Heart left ventricle (tissue), 13 donors: ENCODE data around the gene IL1R2.

ENCODE experiments used
- CTCF ChIP-seq, 12 donors: fragments of 200-600 bp; sonication (generic) in 4 of 12; IDR thresholded peaks; one replicate each; pipeline versions ENCODE4 v1.5.0 to v1.8.0; 2018 to 2022; ENCODE audit warnings: antibody characterized with exemption in 12 of 12, mild to moderate bottlenecking in 5 of 12
- POLR2A ChIP-seq, 2 donors: fragments of 450-650 bp; IDR thresholded peaks; one replicate each; pipeline ENCODE4 v1.6.1; 2017; ENCODE audit warnings: antibody characterized with exemption in 2 of 2, mild to moderate bottlenecking in 2 of 2, moderate library complexity in 2 of 2
- donor health status: ischemic (EF 13 %, LVEDD 7.1; RV severe dilation, severe dysfunction).
- donor health status: DM: no; HTN: yes; CAD: no.
- donor health status: DM: no; HTN: no; CAD: no.
- donor health status: ischemic (EF 25% LVEDD 6.9; RV normal size, moderate dysfunction).
- donor health status: ischemic (EF 25% LVEDD 5.7; RV mildly dilated, moderate dysfunction).
- donor health status: ischemic (EF 35%, LVEDD 5.7; RV mildly dilated, moderate dysfunction).
- donor health status: nonischemic (EF 11% LVEDD 7.7; RV severe dilation, severe dysfunction).
- donor health status: DM: yes; HTN: yes; CAD: no.
- donor health status: PGD.
- donor health status: ischemic (EF 29% LVEDD 5.4; RV normal size, mild dysfunction).
- donor health status: nonischemic (EF 23%, LVEDD 6.1; RV moderate dilation, normal function).

GRCh38 chr2:101976891-101977290 is 14.9 kb upstream of the IL1R2 start:
- TF ChIP-seq CTCF (IDR thresholded peaks at IDR 0.05): no peak
- TF ChIP-seq POLR2A (IDR thresholded peaks at IDR 0.05): no peak
